ENCODE data around the gene TCF4.

Gene TCF4

GRCh38 chr18:55247032-55247431 lies 341.0 kb downstream of the TCF4 start:
- no peak for DNase-seq (ENCODE audit: extremely low read depth, low read depth)
- TF ChIP-seq CTCF (IDR thresholded peaks at IDR 0.05; ENCODE audit: low read depth, low read length, missing control alignments): no peak
- H3K4me3 ChIP-seq (replicated peaks; ENCODE audit: low read depth, low read length): no peak overlapping the region

GRCh38 chr18:55246278-55246677 lies 341.7 kb downstream of the TCF4 start:
- H3K4me3 ChIP-seq (replicated peaks; ENCODE audit: low read depth, low read length): no peak overlapping the region
- no peak for TF ChIP-seq CTCF (IDR thresholded peaks at IDR 0.05; ENCODE audit: low read depth, low read length, missing control alignments)

GRCh38 chr18:55245211-55245614 lies 342.8 kb downstream of the TCF4 start:
- H3K4me3 ChIP-seq (replicated peaks; ENCODE audit: low read depth, low read length): no peak overlapping the region
- DNase-seq (ENCODE audit: extremely low read depth, low read depth): no peak

More at GRCh38 chr18:55246278-55246677, 341.7 kb downstream of the TCF4 start:
- DNase-seq (ENCODE audit: extremely low read depth, low read depth): no peak

GRCh38 chr18:55244546-55244945 lies 343.4 kb downstream of the TCF4 start:
- no peak overlapping the region for H3K4me3 ChIP-seq (replicated peaks; ENCODE audit: low read depth, low read length)
- DNase-seq (ENCODE audit: extremely low read depth, low read depth): no peak
- no peak for TF ChIP-seq CTCF (IDR thresholded peaks at IDR 0.05; ENCODE audit: low read depth, low read length, missing control alignments)

More at GRCh38 chr18:55245211-55245614, 342.8 kb downstream of the TCF4 start:
- no peak for TF ChIP-seq CTCF (IDR thresholded peaks at IDR 0.05; ENCODE audit: low read depth, low read length, missing control alignments)

GRCh38 chr18:55243857-55244256 lies 344.1 kb downstream of the TCF4 start:
- TF ChIP-seq CTCF (IDR thresholded peaks at IDR 0.05; ENCODE audit: low read depth, low read length, missing control alignments): no peak
- no peak for DNase-seq (ENCODE audit: extremely low read depth, low read depth)
- no peak overlapping the region for H3K4me3 ChIP-seq (replicated peaks; ENCODE audit: low read depth, low read length)

- TF ChIP-seq CTCF (IDR thresholded peaks at IDR 0.05; ENCODE audit: low read depth, low read length, missing control alignments): no peak
- DNase-seq (ENCODE audit: extremely low read depth, low read depth): no peak
- H3K4me3 ChIP-seq (replicated peaks; ENCODE audit: low read depth, low read length): no peak overlapping the region
These were observed 344.7 kb downstream of the TCF4 start for GRCh38 chr18:55243255-55243654.

- TF ChIP-seq CTCF (IDR thresholded peaks at IDR 0.05; ENCODE audit: low read depth, low read length, missing control alignments): no peak
- no peak for DNase-seq (ENCODE audit: extremely low read depth, low read depth)
- H3K4me3 ChIP-seq (replicated peaks; ENCODE audit: low read depth, low read length): no peak overlapping the region
These were observed 347.0 kb downstream of the TCF4 start for GRCh38 chr18:55240978-55241377.
